Measurements from ENCODE around the gene HNRNPD.
"Not testable (repeated sequence)": the region's sequence is repeated elsewhere in the genome, so short reads cannot be mapped to it uniquely, and the experiment has no call there.

Gene HNRNPD

DNA sequence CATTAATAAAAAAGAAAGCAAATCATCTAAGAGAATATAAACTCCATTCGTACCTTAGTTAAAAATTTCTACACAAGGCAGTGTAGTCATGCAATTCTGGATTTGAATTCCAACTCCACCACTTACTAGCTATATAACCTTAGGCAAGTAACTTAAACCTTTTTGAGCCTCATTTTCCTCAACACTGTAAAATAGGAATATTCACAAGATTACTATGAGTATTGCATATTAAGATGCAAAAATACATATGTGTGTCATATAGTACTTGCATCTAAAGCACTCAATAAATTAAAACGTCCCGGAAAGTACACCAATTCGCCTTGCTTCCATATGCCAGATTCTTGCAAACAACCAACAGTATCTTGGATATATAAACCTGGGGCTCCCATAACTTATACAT, 42.0 kb downstream of the HNRNPD start:
- no peaks in the 10 kb centered on the region for H3K79me2 ChIP-seq (ENCODE audit: insufficient read depth, low read length)
- H3K4me2 ChIP-seq (ENCODE audit: low read depth, low read length, poor library complexity, severe bottlenecking): no peak overlapping the region
- H4K20me1 ChIP-seq (ENCODE audit: insufficient read depth, low read length, poor library complexity, severe bottlenecking): no peaks in the 10 kb centered on the region
- no peaks in the 10 kb centered on the region for H3K36me3 ChIP-seq (ENCODE audit: insufficient read depth, low read length)
- H3K4me3 ChIP-seq (ENCODE audit: low read length, poor library complexity, severe bottlenecking): no peak overlapping the region
- no peaks in the 10 kb centered on the region for H3K9me2 ChIP-seq (replicated peaks; ENCODE audit: low read depth, low read length)
- no peaks in the 10 kb centered on the region; the same call in 1 of the 2 replicates for H3K9me3 ChIP-seq (ENCODE audit: insufficient read depth, low read depth, low read length)
- H3F3A ChIP-seq (ENCODE audit: low read depth): no peaks in the 10 kb centered on the region
- no peaks in the 10 kb centered on the region for H3K4me1 ChIP-seq (ENCODE audit: insufficient read depth, low read length, poor library complexity, severe bottlenecking)
- H2AFZ ChIP-seq (ENCODE audit: low read length): no peak overlapping the region
- TF ChIP-seq, protein P1, sequence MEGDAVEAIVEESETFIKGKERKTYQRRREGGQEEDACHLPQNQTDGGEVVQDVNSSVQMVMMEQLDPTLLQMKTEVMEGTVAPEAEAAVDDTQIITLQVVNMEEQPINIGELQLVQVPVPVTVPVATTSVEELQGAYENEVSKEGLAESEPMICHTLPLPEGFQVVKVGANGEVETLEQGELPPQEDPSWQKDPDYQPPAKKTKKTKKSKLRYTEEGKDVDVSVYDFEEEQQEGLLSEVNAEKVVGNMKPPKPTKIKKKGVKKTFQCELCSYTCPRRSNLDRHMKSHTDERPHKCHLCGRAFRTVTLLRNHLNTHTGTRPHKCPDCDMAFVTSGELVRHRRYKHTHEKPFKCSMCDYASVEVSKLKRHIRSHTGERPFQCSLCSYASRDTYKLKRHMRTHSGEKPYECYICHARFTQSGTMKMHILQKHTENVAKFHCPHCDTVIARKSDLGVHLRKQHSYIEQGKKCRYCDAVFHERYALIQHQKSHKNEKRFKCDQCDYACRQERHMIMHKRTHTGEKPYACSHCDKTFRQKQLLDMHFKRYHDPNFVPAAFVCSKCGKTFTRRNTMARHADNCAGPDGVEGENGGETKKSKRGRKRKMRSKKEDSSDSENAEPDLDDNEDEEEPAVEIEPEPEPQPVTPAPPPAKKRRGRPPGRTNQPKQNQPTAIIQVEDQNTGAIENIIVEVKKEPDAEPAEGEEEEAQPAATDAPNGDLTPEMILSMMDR (conservative IDR thresholded peaks at IDR 0.05; ENCODE audit: low read length): no peak
- no peak for TF ChIP-seq EZH2phosphoT487 (IDR thresholded peaks at IDR 0.05; ENCODE audit: borderline replicate concordance)
- H3K27me3 ChIP-seq (ENCODE audit: insufficient read depth, low read length, poor library complexity, severe bottlenecking): no peaks in the 10 kb centered on the region
- no peak overlapping the region for H3K9ac ChIP-seq (ENCODE audit: low read depth, low read length, poor library complexity, severe bottlenecking)

DNA sequence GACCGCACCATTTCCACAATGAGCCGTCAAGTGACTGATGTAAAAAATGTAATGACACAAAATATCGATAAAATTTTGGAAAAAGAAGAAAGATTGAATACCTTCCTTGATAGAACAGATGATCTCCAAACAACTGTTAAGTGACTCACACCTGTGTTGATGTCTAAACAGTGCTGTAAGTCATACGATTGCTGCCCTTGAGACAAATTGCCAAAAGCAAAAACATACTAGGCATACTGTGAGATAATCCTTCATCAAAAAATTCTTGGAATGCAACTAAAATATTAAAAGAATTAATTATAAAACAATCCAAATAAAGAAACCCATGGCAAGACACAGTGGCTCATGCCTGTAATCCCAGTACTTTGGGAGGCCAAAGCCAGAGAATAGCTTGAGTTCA, 53.4 kb downstream of the HNRNPD start:
- Histone ChIP-seq H3K9ac (ENCODE audit: low read depth, low read length, poor library complexity, severe bottlenecking) (no peak overlapping the region), H3K79me2 (ENCODE audit: insufficient read depth, low read length) (no peaks in the 10 kb centered on the region), H3K9me3 (ENCODE audit: insufficient read depth, low read depth, low read length) (no peaks in the 10 kb centered on the region), H3F3A (ENCODE audit: low read depth) (no peaks in the 10 kb centered on the region), H3K36me3 (ENCODE audit: insufficient read depth, low read length) (no peaks in the 10 kb centered on the region), H4K20me1 (ENCODE audit: insufficient read depth, low read length, poor library complexity, severe bottlenecking) (no peaks in the 10 kb centered on the region), H3K4me1 (ENCODE audit: insufficient read depth, low read length, poor library complexity, severe bottlenecking) (no peaks in the 10 kb centered on the region), H3K9me2 (replicated peaks; ENCODE audit: low read depth, low read length) (no peaks in the 10 kb centered on the region), H2AFZ (ENCODE audit: low read length) (no peak overlapping the region), H3K27me3 (ENCODE audit: insufficient read depth, low read length, poor library complexity, severe bottlenecking) (no peaks in the 10 kb centered on the region), H3K4me3 (ENCODE audit: low read length, poor library complexity, severe bottlenecking) (no peak overlapping the region), H3K4me2 (ENCODE audit: low read depth, low read length, poor library complexity, severe bottlenecking) (no peak overlapping the region)
- TF ChIP-seq, protein P1 (conservative IDR thresholded peaks at IDR 0.05; ENCODE audit: low read length): no peak
- no peak for TF ChIP-seq EZH2phosphoT487 (IDR thresholded peaks at IDR 0.05; ENCODE audit: borderline replicate concordance)

DNA sequence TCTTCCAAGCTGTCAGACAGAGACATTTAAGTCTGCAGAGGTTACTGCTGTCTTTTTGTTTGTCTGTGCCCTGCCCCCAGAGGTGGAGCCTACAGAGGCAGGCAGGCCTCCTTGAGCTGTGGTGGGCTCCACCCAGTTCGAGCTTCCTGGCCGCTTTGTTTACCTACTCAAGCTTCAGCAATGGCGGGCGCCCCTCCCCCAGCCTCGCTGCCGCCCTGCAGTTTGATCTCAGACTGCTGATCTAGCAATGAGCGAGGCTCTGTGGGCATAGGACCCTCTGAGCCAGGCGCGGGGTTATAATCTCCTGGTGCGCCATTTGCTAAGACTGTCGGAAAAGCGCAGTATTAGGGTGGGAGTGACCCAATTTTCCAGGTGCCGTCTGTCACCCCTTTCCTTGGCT, 70.7 kb downstream of the HNRNPD start:
- not testable (repeated sequence) for H3K9ac ChIP-seq (ENCODE audit: low read depth, low read length, poor library complexity, severe bottlenecking); H3K4me2 ChIP-seq (ENCODE audit: low read depth, low read length, poor library complexity, severe bottlenecking); H3K9me2 ChIP-seq (replicated peaks; ENCODE audit: low read depth, low read length); H3K79me2 ChIP-seq (ENCODE audit: insufficient read depth, low read length); H4K20me1 ChIP-seq (ENCODE audit: insufficient read depth, low read length, poor library complexity, severe bottlenecking); H3F3A ChIP-seq (ENCODE audit: low read depth); H3K36me3 ChIP-seq (ENCODE audit: insufficient read depth, low read length); H2AFZ ChIP-seq (ENCODE audit: low read length); H3K4me3 ChIP-seq (ENCODE audit: low read length, poor library complexity, severe bottlenecking); H3K4me1 ChIP-seq (ENCODE audit: insufficient read depth, low read length, poor library complexity, severe bottlenecking); H3K9me3 ChIP-seq (ENCODE audit: insufficient read depth, low read depth, low read length); H3K27me3 ChIP-seq (ENCODE audit: insufficient read depth, low read length, poor library complexity, severe bottlenecking)
